Neural progenitor cell (in vitro differentiated cells): Measurements from ENCODE around the gene BTBD6. TPM values are rescaled to one million over a fixed set of nuclear protein-coding genes. Genes with fewer than 3 reads are reported as not detected.

Source experiments
- DNase-seq: peaks from one replicate; pipeline ENCODE4 v3.0.0-alpha.2; 2016; ENCODE audit warnings: low spot score
- H2AFZ ChIP-seq: fragments of 200-600 bp; sonication (generic); replicated peaks from 2 replicates; pipeline ENCODE4 v1.6.1; 2016; ENCODE audit warnings: antibody characterized with exemption
- H3F3A ChIP-seq: fragments of 200-600 bp; sonication (generic); 2 replicates; pipeline ENCODE4 v1.6.1; 2016; ENCODE audit warnings: antibody characterized with exemption, low read depth
- H3K27ac ChIP-seq: fragments of 200-600 bp; sonication (generic); 2 replicates; pipeline ENCODE4 v1.5.1; 2016; ENCODE audit warnings: mild to moderate bottlenecking
- H3K27me3 ChIP-seq: fragments of 200-600 bp; sonication (generic); 2 replicates; pipeline ENCODE4 v1.6.1; 2016; ENCODE audit warnings: mild to moderate bottlenecking, moderate library complexity
- H3K36me3 ChIP-seq: fragments of 200-600 bp; sonication (generic); 2 replicates; pipeline ENCODE4 v1.5.1; 2016
- H3K4me1 ChIP-seq: fragments of 200-600 bp; sonication (generic); 2 replicates; pipeline ENCODE4 v1.6.1; 2016; ENCODE audit warnings: mixed run types
- H3K4me2 ChIP-seq: fragments of 200-600 bp; sonication (generic); 2 replicates; pipeline ENCODE4 v1.6.1; 2016
- H3K4me3 ChIP-seq: fragments of 200-600 bp; sonication (generic); 2 replicates; pipeline ENCODE4 v1.5.1; 2016
- H3K79me2 ChIP-seq: fragments of 200-600 bp; sonication (generic); 2 replicates; pipeline ENCODE4 v1.6.1; 2016; ENCODE audit warnings: low read depth
- H3K9ac ChIP-seq: fragments of 200-600 bp; sonication (generic); 2 replicates; pipeline ENCODE4 v1.6.1; 2016
- H3K9me3 ChIP-seq: fragments of 200-600 bp; sonication (generic); 2 replicates; pipeline ENCODE4 v1.5.1; 2016; ENCODE audit warnings: low read depth
- H4K20me1 ChIP-seq: fragments of 200-600 bp; sonication (generic); 2 replicates; pipeline ENCODE4 v1.6.1; 2016; ENCODE audit warnings: low read depth
- H3K27ac Mint-ChIP-seq: 3 replicates; pipeline ENCODE4 v1.8.0; 2021; ENCODE audit warnings: mixed read lengths
- H3K27me3 Mint-ChIP-seq: 2 replicates; pipeline ENCODE4 v1.8.0; 2022; ENCODE audit warnings: low read depth, mild to moderate bottlenecking, inconsistent platforms, moderate library complexity, mixed read lengths; ENCODE audit not compliant: insufficient read depth
- H3K36me3 Mint-ChIP-seq: 3 replicates; pipeline ENCODE4 v1.8.0; 2021; ENCODE audit warnings: mixed read lengths
- H3K4me1 Mint-ChIP-seq: 3 replicates; pipeline ENCODE4 v1.8.0; 2021; ENCODE audit warnings: mixed read lengths
- H3K4me3 Mint-ChIP-seq: 3 replicates; pipeline ENCODE4 v1.8.0; 2021; ENCODE audit warnings: mild to moderate bottlenecking, moderate library complexity, mixed read lengths
- H3K9me3 Mint-ChIP-seq: 3 replicates; pipeline ENCODE4 v1.8.0; 2020; ENCODE audit warnings: mixed read lengths
- CTCF ChIP-seq: fragments of 200-600 bp; sonication (generic); IDR thresholded peaks from 2 replicates; pipeline ENCODE4 v1.5.1; 2017; ENCODE audit warnings: antibody characterized with exemption, mild to moderate bottlenecking
- EZH2 ChIP-seq: fragments of 200-600 bp; sonication (generic); IDR thresholded peaks from 2 replicates; pipeline ENCODE4 v1.6.1; 2017; ENCODE audit warnings: antibody characterized with exemption, mild to moderate bottlenecking, moderate library complexity
- EZH2phosphoT487 ChIP-seq: fragments of 200-600 bp; sonication (generic); IDR thresholded peaks from 2 replicates; pipeline ENCODE4 v1.6.1; 2017; ENCODE audit warnings: antibody characterized with exemption
- total RNA-seq: library from RNA; depleted of rRNA; stranded (reverse); fragments of >200 nt; gene quantifications from 2 replicates; pipeline ENCODE4 v1.2.3, GENCODE V29; 2015; ENCODE audit warnings: low replicate concordance

Gene BTBD6
- total RNA-seq, 1 donor from 2014 or later = 9.0 TPM

- H3K9me3 Mint-ChIP-seq = peaks cover 5% of the 10 kb centered on the region
- H3F3A ChIP-seq = peaks cover 27% of the 10 kb centered on the region
- peak overlapping the region; percentile 91 for H3K4me3 Mint-ChIP-seq
- H3K27ac Mint-ChIP-seq = no peak overlapping the region
- no peaks in the 10 kb centered on the region for H3K9me3 ChIP-seq
- no peaks in the 10 kb centered on the region for H3K36me3 ChIP-seq
- H3K27me3 ChIP-seq = peaks cover 26% of the 10 kb centered on the region
- peak overlapping the region; percentile 66 for H3K4me3 ChIP-seq
- H3K27me3 Mint-ChIP-seq = peaks cover 10% of the 10 kb centered on the region
- peak overlapping the region; percentile 98 for H3K4me2 ChIP-seq
- peaks cover 6% of the 10 kb centered on the region for H3K36me3 Mint-ChIP-seq
- peaks cover 21% of the 10 kb centered on the region for H4K20me1 ChIP-seq
- TF ChIP-seq CTCF (no peak), EZH2 (no peak), EZH2phosphoT487 (no peak)
- DNase-seq = no peak
- no peak overlapping the region for H3K27ac ChIP-seq
- peaks cover 4% of the 10 kb centered on the region for H3K4me1 ChIP-seq
- peaks cover 8% of the 10 kb centered on the region for H3K4me1 Mint-ChIP-seq
- peak overlapping the region; percentile 99 for H2AFZ ChIP-seq
- peaks cover 53% of the 10 kb centered on the region for H3K79me2 ChIP-seq
- H3K9ac ChIP-seq = peak overlapping the region; percentile 80
These were observed 51.6 kb downstream of the BTBD6 start for GRCh38 chr14:105299654-105300541.

Other genes starting within 250 kb of the BTBD6 start
- 56.6 and 102 TPM in 2 replicates for gene CDCA4, start 227.4 kb upstream of the BTBD6 start, total RNA-seq
- gene GPR132, start 183.1 kb upstream of the BTBD6 start, total RNA-seq = 0.22 and 0.51 TPM in 2 replicates
- 2.1 and 4.3 TPM in 2 replicates for gene JAG2, start 79.8 kb upstream of the BTBD6 start, total RNA-seq
- 5.5 and 27.0 TPM in 2 replicates for gene NUDT14, start 67.2 kb upstream of the BTBD6 start, total RNA-seq
- 16.9 and 40.5 TPM in 2 replicates for gene BRF1, start 52.5 kb downstream of the BTBD6 start, total RNA-seq
- gene PACS2, start 66.2 kb downstream of the BTBD6 start, total RNA-seq = 22.5 and 41.2 TPM in 2 replicates
- 0.84 TPM in 1 of 2 replicates, not detected in the other for gene TEX22, start 150.0 kb downstream of the BTBD6 start, total RNA-seq
- 59.8 and 117 TPM in 2 replicates for gene MTA1, start 171.3 kb downstream of the BTBD6 start, total RNA-seq
- gene CRIP2, start 226.3 kb downstream of the BTBD6 start, total RNA-seq = 0.30 and 3.5 TPM in 2 replicates
- gene CRIP1, start 238.4 kb downstream of the BTBD6 start, total RNA-seq = 2.6 TPM in 1 of 2 replicates, not detected in the other
- 3.6 and 25.0 TPM in 2 replicates for gene TEDC1, start 242.7 kb downstream of the BTBD6 start, total RNA-seq